Left hindlimb (tissue), 1 donor: ENCODE results near the gene TCF7.

Source experiments
- DNase-seq: peaks from one replicate; pipeline ENCODE4 v3.0.0-alpha.2; 2018

Gene TCF7

GRCh38 chr5:134113902-134114875 is at the start of gene TCF7:
Gene TCF7 (plus strand): TSS chr5:134114681. CDS start chr5:134114907, 226 bp downstream.
- peak; percentile 79 for DNase-seq

DNA sequence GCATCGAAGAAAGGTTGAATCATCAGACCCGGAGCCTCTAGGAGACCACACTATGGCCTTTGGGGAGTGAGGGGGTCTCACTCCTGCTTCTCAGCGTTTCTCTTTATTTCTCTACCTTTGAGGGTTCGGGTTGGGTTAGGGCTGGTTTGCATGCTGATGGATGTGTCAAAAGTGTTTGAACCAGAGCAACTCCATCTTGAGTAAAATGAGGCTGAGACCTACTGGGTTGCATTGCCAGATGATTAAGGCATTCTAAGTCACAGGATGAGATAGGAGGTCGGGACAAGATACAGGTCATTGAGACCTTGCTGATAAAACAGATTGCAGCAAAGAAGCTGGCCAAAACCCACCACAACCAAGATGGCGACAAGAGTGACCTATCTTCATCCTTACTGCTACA is 44.9 kb upstream of the TCF7 start:
- DNase-seq, result no peak

GRCh38 chr5:134070725-134071613 is 43.5 kb upstream of the TCF7 start:
- DNase-seq, result no peak

DNA sequence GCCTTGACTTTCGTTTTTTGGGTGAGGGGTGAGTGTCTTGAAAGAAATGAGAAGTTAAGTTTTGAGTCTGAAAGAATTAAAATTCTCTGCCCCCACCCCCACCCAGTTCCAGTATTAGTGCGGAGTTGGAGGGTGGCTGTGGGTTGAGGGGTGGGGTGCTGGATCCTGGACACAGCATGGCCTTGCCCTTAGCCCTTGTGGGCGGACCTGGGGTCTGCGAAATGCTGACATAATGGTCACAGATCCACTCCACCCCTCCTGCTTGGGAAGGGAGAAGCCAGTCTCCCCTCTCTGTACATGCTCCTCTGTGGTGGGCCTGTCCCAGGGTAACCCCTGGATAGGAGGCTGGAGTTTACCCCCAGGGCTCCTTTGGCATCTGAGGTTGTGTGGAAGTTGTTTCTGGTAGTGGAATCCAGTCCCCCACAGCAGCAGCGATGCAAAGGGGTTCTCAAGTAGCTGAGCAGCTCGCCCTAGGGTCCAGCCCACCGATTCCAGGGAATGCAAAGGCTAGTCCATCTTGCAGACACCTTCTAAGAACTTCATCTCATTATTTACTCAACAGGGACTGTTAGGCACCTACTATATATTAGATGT is 42.8 kb upstream of the TCF7 start:
- DNase-seq, result no peak

GRCh38 chr5:134072471-134073210 is 41.8 kb upstream of the TCF7 start:
- DNase-seq, result no peak

DNA sequence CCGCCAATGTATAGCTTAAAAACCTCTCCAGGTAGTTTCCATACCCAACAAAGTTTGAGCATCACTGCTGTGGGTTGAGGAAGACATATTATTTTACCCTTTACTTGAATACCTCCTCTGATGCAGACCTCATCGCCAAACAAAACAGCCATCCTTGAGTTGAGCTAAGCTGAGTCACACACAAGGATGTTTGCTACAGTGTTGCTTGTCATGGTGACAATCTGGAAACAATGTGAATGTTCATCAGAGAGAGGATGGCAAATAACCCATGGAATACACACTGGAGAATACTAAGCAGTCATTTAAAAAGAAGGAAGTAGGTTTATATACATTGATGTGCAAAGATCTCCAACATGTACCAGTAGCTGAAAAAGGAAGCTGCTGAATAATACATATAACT is 41.1 kb upstream of the TCF7 start:
- DNase-seq, result no peak

GRCh38 chr5:134075102-134075501 is 39.4 kb upstream of the TCF7 start:
- no peak for DNase-seq

DNA sequence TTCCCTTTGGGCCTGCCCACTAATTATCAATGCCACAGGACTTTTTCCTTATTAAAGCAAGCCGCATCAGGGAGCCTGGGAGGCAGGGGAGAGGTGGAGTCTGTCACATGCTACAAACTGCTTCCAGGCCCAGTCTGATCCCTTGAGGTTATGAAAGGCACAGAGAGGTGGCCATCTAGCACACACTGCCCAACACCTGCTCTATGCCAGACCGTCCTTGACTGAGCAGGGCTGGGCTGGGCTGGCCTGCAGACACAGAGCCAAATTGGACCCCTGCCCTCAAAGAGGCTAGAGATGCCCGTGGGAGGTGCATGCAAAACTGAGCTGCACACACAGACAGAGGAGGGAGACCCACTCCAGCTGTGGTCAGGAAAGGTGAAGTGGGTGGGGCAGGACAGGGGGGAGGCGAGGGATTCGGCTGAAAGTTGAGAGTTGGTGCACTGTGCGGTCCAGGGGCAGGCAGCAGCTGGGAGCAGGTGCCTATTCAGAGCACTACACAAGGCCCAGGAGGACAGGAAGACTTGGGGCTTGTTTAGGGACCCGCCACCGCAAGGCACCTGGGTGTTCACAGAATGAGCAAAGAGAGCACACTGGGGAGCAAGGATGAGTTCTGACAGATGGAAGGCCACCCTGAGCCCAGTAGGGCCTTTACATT is 36.4 kb upstream of the TCF7 start:
- DNase-seq, result no peak

- no peak for DNase-seq
Measured at GRCh38 chr5:134079748-134080581, 34.5 kb upstream of the TCF7 start.

DNA sequence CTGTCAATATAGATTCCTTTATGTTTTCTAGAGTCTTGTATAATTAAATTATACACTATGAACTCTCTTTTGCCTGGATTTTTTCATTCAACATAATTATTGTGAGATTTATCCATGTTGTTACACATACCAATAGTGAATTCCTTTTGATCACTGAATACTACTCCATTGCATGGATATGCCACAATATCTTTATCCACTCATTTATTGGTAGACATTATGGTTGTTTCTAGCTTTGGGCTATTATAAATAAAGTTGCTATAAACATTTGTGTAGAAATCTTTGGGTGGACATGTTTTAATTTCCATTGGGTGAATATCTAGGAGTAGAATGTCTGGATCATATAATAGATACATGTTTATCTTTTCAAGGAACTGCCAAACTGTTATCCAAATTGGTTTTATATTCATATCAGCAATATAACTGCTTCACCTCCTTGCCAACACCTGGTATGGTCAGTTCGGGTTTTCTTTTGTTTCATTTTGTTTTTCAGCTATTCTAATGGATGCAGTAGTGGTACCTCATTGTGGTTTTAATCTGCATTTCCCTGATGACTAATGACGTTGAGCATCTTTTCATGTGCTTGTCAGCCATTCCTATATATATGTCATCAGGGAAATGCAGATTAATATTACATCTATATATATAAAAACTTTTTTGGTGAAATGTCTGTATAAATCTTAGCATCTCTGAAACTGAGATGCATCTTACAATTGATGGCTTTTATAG is 32.1 kb upstream of the TCF7 start:
- no peak for DNase-seq

DNA sequence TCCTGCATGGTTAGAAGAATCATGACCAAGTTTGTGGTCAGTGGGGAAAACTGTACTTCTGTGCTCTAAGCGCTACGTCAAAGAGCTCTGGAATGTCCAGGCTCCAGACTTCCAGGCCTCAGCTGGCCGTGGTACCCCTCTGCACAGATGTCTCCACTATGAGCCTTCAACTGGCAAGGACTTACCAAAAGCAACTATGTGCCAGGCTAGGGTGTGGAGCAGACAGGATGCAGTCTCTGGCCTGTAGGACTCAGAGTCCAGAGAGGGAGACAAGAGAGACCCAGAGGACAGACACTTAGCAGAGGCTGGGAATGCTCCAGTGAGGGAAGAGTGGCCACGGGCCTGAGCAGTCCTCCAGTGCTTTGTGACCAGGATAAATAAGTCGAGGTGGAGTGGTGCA is 31.0 kb upstream of the TCF7 start:
- no peak for DNase-seq

- DNase-seq, result no peak
Measured at GRCh38 chr5:134084022-134084565, 30.4 kb upstream of the TCF7 start.

DNA sequence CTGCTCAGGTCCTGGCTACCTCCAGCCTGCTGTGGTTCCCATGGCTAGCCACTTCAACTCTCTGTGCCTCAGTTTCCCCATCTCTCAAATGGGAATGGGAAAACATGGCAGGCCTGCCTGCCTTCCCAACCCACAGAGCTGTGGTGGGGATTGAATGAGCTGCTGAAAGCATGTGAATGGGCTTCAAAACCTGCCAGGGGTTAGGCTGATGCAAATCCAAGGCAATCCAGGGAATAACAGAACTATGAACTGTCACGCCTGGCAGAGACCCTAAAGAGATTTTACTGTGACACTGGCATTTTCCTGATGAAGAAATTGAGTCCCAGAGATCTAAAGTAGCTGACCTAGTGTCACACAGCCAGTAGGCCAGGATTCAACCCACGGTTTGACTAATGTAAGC is 29.9 kb upstream of the TCF7 start:
- DNase-seq, result no peak

GRCh38 chr5:134085411-134085810 is 29.1 kb upstream of the TCF7 start:
- no peak for DNase-seq

GRCh38 chr5:134086225-134086942 is 28.1 kb upstream of the TCF7 start:
- DNase-seq, result no peak

DNA sequence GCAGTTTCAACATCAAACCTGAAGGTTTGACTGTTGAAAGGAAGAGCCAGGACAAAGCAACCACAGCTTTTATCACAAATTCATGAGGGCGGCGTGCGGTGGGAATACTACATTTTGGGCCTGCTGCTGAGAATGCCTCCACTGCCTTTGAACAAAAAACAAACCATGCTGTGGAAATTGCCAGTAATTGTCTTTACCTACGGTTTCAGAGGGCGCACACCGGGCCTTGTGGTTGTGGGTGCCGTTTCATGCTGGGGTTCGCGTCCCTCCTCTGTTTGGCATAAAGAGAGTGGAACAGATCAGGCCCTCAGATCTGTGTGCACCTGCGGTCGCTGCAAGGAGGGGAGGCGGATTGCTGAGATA is 27.6 kb upstream of the TCF7 start:
- DNase-seq, result no peak

GRCh38 chr5:134088291-134088690 is 26.2 kb upstream of the TCF7 start:
- DNase-seq, result no peak

GRCh38 chr5:134088994-134089560 is 25.4 kb upstream of the TCF7 start:
- DNase-seq, result no peak

DNA sequence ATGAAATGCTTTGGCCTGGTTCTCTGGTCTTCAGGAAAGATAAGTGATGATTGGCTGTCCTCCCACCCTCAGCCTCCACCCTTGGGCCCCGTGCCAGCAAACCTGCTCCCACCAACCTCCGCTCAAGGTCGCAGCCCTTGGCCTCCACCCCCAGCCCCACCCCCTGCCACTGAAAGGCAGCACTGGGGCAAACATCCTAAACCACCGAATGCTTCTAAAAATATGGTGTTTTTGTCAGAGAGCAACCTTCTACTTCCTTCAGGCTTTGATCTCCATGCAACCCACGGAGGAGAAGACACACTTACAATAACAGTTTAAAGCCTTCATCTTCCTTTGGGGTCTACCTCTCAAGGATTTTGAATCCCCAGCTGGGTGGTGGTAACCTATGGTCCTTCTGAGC is 24.0 kb upstream of the TCF7 start:
- DNase-seq, result peak; percentile 19
